Osteoblast (primary cell): ENCODE results near the gene PHACTR1. TPM values are rescaled to one million over a fixed set of nuclear protein-coding genes. Genes with fewer than 3 reads are reported as not detected.

Experiments used
- DNase-seq: peaks from one replicate; pipeline ENCODE4 v3.0.0; 2011; ENCODE audit warnings: low spot score, mixed read lengths; ENCODE audit not compliant: insufficient read length; ENCODE audit errors: missing footprints
- H2AFZ ChIP-seq: 2 replicates; pipeline ENCODE4 v1.6.0; 2011; ENCODE audit warnings: mild to moderate bottlenecking, low read length
- H3K27ac ChIP-seq: 2 replicates; pipeline ENCODE4 v1.5.1; 2011; ENCODE audit warnings: mild to moderate bottlenecking, low read depth, low read length, moderate library complexity
- H3K27me3 ChIP-seq: 2 replicates; pipeline ENCODE4 v1.6.0; 2012; ENCODE audit warnings: mild to moderate bottlenecking, control low read depth, inconsistent platforms, low read length, moderate library complexity; ENCODE audit not compliant: insufficient read depth
- H3K36me3 ChIP-seq: 2 replicates; pipeline ENCODE4 v1.5.1; 2011; ENCODE audit warnings: mild to moderate bottlenecking, low read length, control low read depth, moderate library complexity; ENCODE audit not compliant: insufficient read depth
- H3K4me1 ChIP-seq: 2 replicates; pipeline ENCODE4 v1.5.1; 2011; ENCODE audit warnings: mild to moderate bottlenecking, low read length, control low read depth, moderate library complexity; ENCODE audit not compliant: insufficient read depth
- H3K4me2 ChIP-seq: 2 replicates; pipeline ENCODE4 v1.6.0; 2011; ENCODE audit warnings: mild to moderate bottlenecking, low read length; ENCODE audit not compliant: insufficient read depth
- H3K4me3 ChIP-seq: fragments of 200-600 bp; sonication (generic); 3 replicates; pipeline ENCODE4 v1.5.1; 2012; ENCODE audit warnings: mild to moderate bottlenecking, low read length, inconsistent platforms; ENCODE audit not compliant: insufficient read depth
- H3K79me2 ChIP-seq: 2 replicates; pipeline ENCODE4 v1.6.0; 2012; ENCODE audit warnings: mild to moderate bottlenecking, low read length, control low read depth, inconsistent platforms; ENCODE audit not compliant: insufficient read depth
- H3K9me3 ChIP-seq: 2 replicates; pipeline ENCODE4 v1.5.1; 2011; ENCODE audit warnings: low read depth, low read length, control low read depth
- H4K20me1 ChIP-seq: 2 replicates; pipeline ENCODE4 v1.6.0; 2012; ENCODE audit warnings: mild to moderate bottlenecking, low read length, control low read depth; ENCODE audit not compliant: insufficient read depth
- total RNA-seq: library from RNA; depleted of rRNA; stranded (reverse); fragments of >200 nt; gene quantifications from 2 replicates; pipeline ENCODE4 v1.2.3, GENCODE V29; 2012
- TF ChIP-seq, protein P1 (sequence below): IDR thresholded peaks from 2 replicates; pipeline ENCODE4 v1.5.1; 2011; ENCODE audit warnings: mild to moderate bottlenecking, low read depth, low read length, moderate library complexity; ENCODE audit errors: extremely low read depth

PHACTR1 gene
- total RNA-seq, 1 donor: 0.36 TPM

GRCh38 chr6:13305791-13306190 lies 589.2 kb downstream of the PHACTR1 start:
- no peaks in the 10 kb centered on the region for H4K20me1 ChIP-seq
- TF ChIP-seq, protein P1, sequence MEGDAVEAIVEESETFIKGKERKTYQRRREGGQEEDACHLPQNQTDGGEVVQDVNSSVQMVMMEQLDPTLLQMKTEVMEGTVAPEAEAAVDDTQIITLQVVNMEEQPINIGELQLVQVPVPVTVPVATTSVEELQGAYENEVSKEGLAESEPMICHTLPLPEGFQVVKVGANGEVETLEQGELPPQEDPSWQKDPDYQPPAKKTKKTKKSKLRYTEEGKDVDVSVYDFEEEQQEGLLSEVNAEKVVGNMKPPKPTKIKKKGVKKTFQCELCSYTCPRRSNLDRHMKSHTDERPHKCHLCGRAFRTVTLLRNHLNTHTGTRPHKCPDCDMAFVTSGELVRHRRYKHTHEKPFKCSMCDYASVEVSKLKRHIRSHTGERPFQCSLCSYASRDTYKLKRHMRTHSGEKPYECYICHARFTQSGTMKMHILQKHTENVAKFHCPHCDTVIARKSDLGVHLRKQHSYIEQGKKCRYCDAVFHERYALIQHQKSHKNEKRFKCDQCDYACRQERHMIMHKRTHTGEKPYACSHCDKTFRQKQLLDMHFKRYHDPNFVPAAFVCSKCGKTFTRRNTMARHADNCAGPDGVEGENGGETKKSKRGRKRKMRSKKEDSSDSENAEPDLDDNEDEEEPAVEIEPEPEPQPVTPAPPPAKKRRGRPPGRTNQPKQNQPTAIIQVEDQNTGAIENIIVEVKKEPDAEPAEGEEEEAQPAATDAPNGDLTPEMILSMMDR: no peak
- no peak for DNase-seq
- no peaks in the 10 kb centered on the region for H3K27me3 ChIP-seq
- no peak overlapping the region for H2AFZ ChIP-seq
- H3K79me2 ChIP-seq: no peaks in the 10 kb centered on the region
- no peak overlapping the region for H3K4me3 ChIP-seq
- H3K9me3 ChIP-seq: no peaks in the 10 kb centered on the region
- no peak overlapping the region for H3K4me2 ChIP-seq
- peaks cover 17% of the 10 kb centered on the region for H3K36me3 ChIP-seq
- H3K4me1 ChIP-seq: peaks cover 35% of the 10 kb centered on the region
- no peak overlapping the region for H3K27ac ChIP-seq

GRCh38 chr6:13307508-13307995 lies 591.0 kb downstream of the PHACTR1 start:
- peak; percentile 62 for DNase-seq
- Histone ChIP-seq H3K4me1 (peaks cover 32% of the 10 kb centered on the region), H3K9me3 (no peaks in the 10 kb centered on the region), H3K4me3 (no peak overlapping the region), H3K27me3 (no peaks in the 10 kb centered on the region), H3K27ac (peak overlapping the region; percentile 94), H4K20me1 (no peaks in the 10 kb centered on the region), H3K79me2 (no peaks in the 10 kb centered on the region), H2AFZ (peak overlapping the region; percentile 74), H3K4me2 (peak overlapping the region; percentile 40), H3K36me3 (peaks cover 17% of the 10 kb centered on the region)
- TF ChIP-seq, protein P1: no peak

- H2AFZ ChIP-seq: no peak overlapping the region
- H3K79me2 ChIP-seq: no peaks in the 10 kb centered on the region
- no peaks in the 10 kb centered on the region for H3K27me3 ChIP-seq
- peaks cover 26% of the 10 kb centered on the region for H3K4me1 ChIP-seq
- TF ChIP-seq, protein P1: no peak
- no peak overlapping the region for H3K4me3 ChIP-seq
- H3K27ac ChIP-seq: peak overlapping the region; percentile 94
- no peaks in the 10 kb centered on the region for H3K9me3 ChIP-seq
- peaks cover 17% of the 10 kb centered on the region for H3K36me3 ChIP-seq
- no peak for DNase-seq
- no peak overlapping the region for H3K4me2 ChIP-seq
- H4K20me1 ChIP-seq: no peaks in the 10 kb centered on the region
These were observed 591.8 kb downstream of the PHACTR1 start for GRCh38 chr6:13308332-13308731.

DNA sequence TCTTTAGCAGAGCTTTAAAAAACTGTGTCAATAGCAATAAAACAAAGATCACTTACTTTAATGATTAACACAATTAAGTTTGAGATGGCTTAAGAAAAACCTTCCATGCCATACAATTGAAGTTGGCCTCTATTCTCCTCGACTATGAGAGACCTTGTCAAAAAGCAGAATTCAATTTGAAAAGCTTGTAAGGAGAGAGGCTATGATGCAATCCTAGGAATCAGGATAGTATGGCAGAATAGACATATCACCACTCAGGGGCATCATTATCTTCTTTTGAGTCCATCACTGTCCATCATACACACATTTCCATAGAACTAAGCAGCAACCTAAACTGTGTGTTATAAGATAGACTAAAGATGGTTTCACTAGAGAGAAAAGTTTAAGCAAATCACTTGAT lies 594.6 kb downstream of the PHACTR1 start:
- Histone ChIP-seq H3K27ac (no peak overlapping the region), H4K20me1 (no peaks in the 10 kb centered on the region), H3K4me3 (no peak overlapping the region), H3K79me2 (no peaks in the 10 kb centered on the region), H3K27me3 (no peaks in the 10 kb centered on the region), H3K4me1 (peaks cover 14% of the 10 kb centered on the region), H3K36me3 (peaks cover 34% of the 10 kb centered on the region), H3K4me2 (no peak overlapping the region), H3K9me3 (no peaks in the 10 kb centered on the region), H2AFZ (no peak overlapping the region)
- TF ChIP-seq, protein P1: no peak
- no peak for DNase-seq
